Uterus (tissue), 4 donors: ENCODE data around the gene KDM1A. TPM values are rescaled to one million over a fixed set of nuclear protein-coding genes. Genes with fewer than 3 reads are reported as not detected.

ENCODE experiments used
- DNase-seq, 2 donors: peaks; one replicate each; pipeline ENCODE4 v3.0.0-alpha.2; 2019 to 2020
- H3K27ac ChIP-seq, 2 donors: fragments of 200-600 bp; sonication (generic); 1 replicate in 1 of 2; 2 replicates in 1 of 2; pipeline ENCODE4 v1.5.1; 2016 to 2018
- H3K27me3 ChIP-seq, 2 donors: fragments of 200-600 bp; sonication (generic); one replicate each; pipeline ENCODE4 v1.5.1; 2018 to 2019; ENCODE audit warnings: control low read depth in 1 of 2
- H3K36me3 ChIP-seq, 2 donors: fragments of 200-600 bp; sonication (generic); one replicate each; pipeline ENCODE4 v1.5.1; 2019; ENCODE audit warnings: control low read depth in 1 of 2
- H3K4me1 ChIP-seq, 2 donors: fragments of 200-600 bp; sonication (generic); one replicate each; pipeline ENCODE4 v1.5.1; 2018 to 2019; ENCODE audit warnings: control low read depth in 1 of 2
- H3K4me3 ChIP-seq, 2 donors: fragments of 200-600 bp; sonication (generic); 1 replicate in 1 of 2; 2 replicates in 1 of 2; pipeline ENCODE4 v1.5.1; 2018 to 2019; ENCODE audit warnings: mild to moderate bottlenecking in 1 of 2
- H3K9me3 ChIP-seq, 2 donors: fragments of 200-600 bp; sonication (generic); one replicate each; pipeline ENCODE4 v1.5.1; 2019; ENCODE audit warnings: control low read depth in 1 of 2
- CTCF ChIP-seq, 4 experiments: fragments of 200-600 bp in 2 of 4; fragments of 450-650 bp in 2 of 4; sonication (generic) in 2 of 4; IDR thresholded peaks; one replicate each; pipeline ENCODE4 v1.5.1; 2016 to 2019; ENCODE audit warnings: antibody characterized with exemption in 4 of 4, mild to moderate bottlenecking in 2 of 4, moderate library complexity in 1 of 4
- POLR2A ChIP-seq, 2 donors: fragments of 450-650 bp; IDR thresholded peaks; one replicate each; pipeline ENCODE4 v1.6.1; 2016; ENCODE audit warnings: antibody characterized with exemption in 2 of 2, mild to moderate bottlenecking in 1 of 2, moderate library complexity in 1 of 2
- intact Hi-C: fragments of 100-400 bp; cut with DNase I; formaldehyde crosslinking; loops from one replicate; pipeline ENCODE4 v1.15.1; 2023; ENCODE audit warnings: low total_unique reads
- total RNA-seq, 4 donors: library from RNA; depleted of rRNA in 3 of 4; stranded (reverse); fragments of >200 nt in 3 of 4; gene quantifications; one replicate each; pipeline versions ENCODE4 v1.1.0 to v1.2.4, GENCODE V29; 2014 to 2023
- donor health status: DM: yes; HTN: yes; CAD: no.

KDM1A gene
- total RNA-seq, 4 donors from 2014 or later = 31.5 to 137 (median 57.3) TPM

GRCh38 chr1:23065385-23065784 lies 46.1 kb downstream of the KDM1A start:
- no peak for DNase-seq

GRCh38 chr1:23066075-23066474 lies 46.8 kb downstream of the KDM1A start:
- Histone ChIP-seq H3K27me3 (no peaks in the 10 kb centered on the region), H3K36me3 (no peaks in the 10 kb centered on the region), H3K4me1 (no peaks in the 10 kb centered on the region), H3K9me3 (no peaks in the 10 kb centered on the region), H3K27ac (no peak overlapping the region), H3K4me3 (no peak overlapping the region)
- intact Hi-C loops = no loop called here
- no peak for DNase-seq
- TF ChIP-seq CTCF (IDR thresholded peaks at IDR 0.05) = no peak
- no peak for TF ChIP-seq POLR2A (IDR thresholded peaks at IDR 0.05)

More at GRCh38 chr1:23065385-23065784, 46.1 kb downstream of the KDM1A start:
- Histone ChIP-seq H3K4me3 (no peak overlapping the region), H3K4me1 (no peaks in the 10 kb centered on the region), H3K27ac (no peak overlapping the region), H3K27me3 (no peaks in the 10 kb centered on the region), H3K9me3 (no peaks in the 10 kb centered on the region), H3K36me3 (no peaks in the 10 kb centered on the region)
- intact Hi-C loops = no loop called here
- TF ChIP-seq CTCF (IDR thresholded peaks at IDR 0.05) = no peak
- TF ChIP-seq POLR2A (IDR thresholded peaks at IDR 0.05) = no peak

GRCh38 chr1:23069149-23069548 lies 49.9 kb downstream of the KDM1A start:
- TF ChIP-seq POLR2A (IDR thresholded peaks at IDR 0.05) (no peak), CTCF (IDR thresholded peaks at IDR 0.05) (no peak)
- Histone ChIP-seq H3K4me1 (no peaks in the 10 kb centered on the region), H3K27ac (no peak overlapping the region), H3K36me3 (no peaks in the 10 kb centered on the region), H3K27me3 (no peaks in the 10 kb centered on the region), H3K9me3 (no peaks in the 10 kb centered on the region), H3K4me3 (no peak overlapping the region)
- intact Hi-C loops = no loop called here
- no peak for DNase-seq

- Histone ChIP-seq H3K27me3 (no peaks in the 10 kb centered on the region), H3K27ac (no peak overlapping the region), H3K4me3 (no peak overlapping the region), H3K9me3 (no peaks in the 10 kb centered on the region), H3K4me1 (no peaks in the 10 kb centered on the region), H3K36me3 (no peaks in the 10 kb centered on the region)
- DNase-seq = no peak
- intact Hi-C loops = no loop called here
- TF ChIP-seq POLR2A (IDR thresholded peaks at IDR 0.05) (no peak), CTCF (IDR thresholded peaks at IDR 0.05) (no peak)
Measured at GRCh38 chr1:23069675-23070074, 50.4 kb downstream of the KDM1A start.

- no peak overlapping the region for H3K4me3 ChIP-seq
- H3K27ac ChIP-seq = no peak overlapping the region
- DNase-seq = no peak
- TF ChIP-seq POLR2A (IDR thresholded peaks at IDR 0.05) = no peak
- TF ChIP-seq CTCF (IDR thresholded peaks at IDR 0.05) = no peak
- H3K4me1 ChIP-seq = no peaks in the 10 kb centered on the region
- H3K9me3 ChIP-seq = no peaks in the 10 kb centered on the region
- H3K27me3 ChIP-seq = no peaks in the 10 kb centered on the region
- H3K36me3 ChIP-seq = no peaks in the 10 kb centered on the region
- intact Hi-C loops = no loop called here
Measured at GRCh38 chr1:23074012-23074411, 54.7 kb downstream of the KDM1A start.
